ENCODE measurements around the gene CHPT1. TPM values are rescaled to one million over a fixed set of nuclear protein-coding genes. Genes with fewer than 3 reads are reported as not detected.

Gene CHPT1
- total and polyA plus RNA-seq, 2 of the 13 experiments (the other 11 are each of a cell fraction or from before 2014, with no cell fraction given) = 117 to 178 TPM

DNA sequence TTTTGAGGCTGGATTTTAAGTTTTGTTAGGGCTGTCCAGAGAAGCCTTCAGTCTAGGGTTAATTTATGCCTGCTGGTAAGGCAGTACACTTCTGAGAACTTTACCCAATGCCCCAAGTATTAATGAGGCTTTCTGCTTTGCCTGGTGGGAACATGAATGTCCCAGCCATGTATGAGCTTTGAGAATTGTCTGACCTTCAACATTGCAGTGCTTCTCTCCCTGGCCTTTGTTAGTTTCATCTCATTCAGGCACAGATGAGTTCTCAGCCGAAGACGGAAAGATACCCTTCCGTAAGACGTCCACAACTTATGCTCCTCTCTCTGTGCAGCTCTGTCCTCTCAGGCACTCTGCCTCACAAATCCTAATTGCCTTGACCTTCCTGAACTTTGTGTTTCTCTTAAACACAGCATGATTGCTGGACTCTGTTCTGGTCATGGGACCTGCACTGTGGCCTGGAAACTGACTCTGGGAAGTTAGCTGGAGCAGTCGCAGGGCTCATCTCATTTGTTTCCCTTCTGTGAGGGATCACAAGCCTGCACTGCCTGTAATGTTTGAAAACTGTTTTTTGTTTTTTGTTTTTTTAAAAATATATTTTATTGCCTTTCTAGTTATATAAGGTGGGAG lies 15.7 kb downstream of the CHPT1 start (continued):
- TF ChIP-seq, protein P1, sequence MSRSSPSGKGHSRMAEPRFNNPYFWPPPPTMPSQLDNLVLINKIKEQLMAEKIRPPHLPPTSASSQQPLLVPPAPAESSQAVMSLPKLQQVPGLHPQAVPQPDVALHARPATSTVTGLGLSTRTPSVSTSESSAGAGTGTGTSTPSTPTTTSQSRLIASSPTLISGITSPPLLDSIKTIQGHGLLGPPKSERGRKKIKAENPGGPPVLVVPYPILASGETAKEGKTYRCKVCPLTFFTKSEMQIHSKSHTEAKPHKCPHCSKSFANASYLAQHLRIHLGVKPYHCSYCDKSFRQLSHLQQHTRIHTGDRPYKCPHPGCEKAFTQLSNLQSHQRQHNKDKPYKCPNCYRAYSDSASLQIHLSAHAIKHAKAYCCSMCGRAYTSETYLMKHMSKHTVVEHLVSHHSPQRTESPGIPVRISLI (CRISPR knock-in tag; IDR thresholded peaks at IDR 0.05; ENCODE audit: borderline replicate concordance) = no peak
- no peak for TF ChIP-seq KDM3A (CRISPR knock-in tag; IDR thresholded peaks at IDR 0.05; ENCODE audit: low read depth)
- no peak for TF ChIP-seq ONECUT2 (CRISPR knock-in tag; IDR thresholded peaks at IDR 0.05)
- no peak for TF ChIP-seq SNAPC2 (CRISPR knock-in tag; IDR thresholded peaks at IDR 0.05)
- TF ChIP-seq, protein P2, sequence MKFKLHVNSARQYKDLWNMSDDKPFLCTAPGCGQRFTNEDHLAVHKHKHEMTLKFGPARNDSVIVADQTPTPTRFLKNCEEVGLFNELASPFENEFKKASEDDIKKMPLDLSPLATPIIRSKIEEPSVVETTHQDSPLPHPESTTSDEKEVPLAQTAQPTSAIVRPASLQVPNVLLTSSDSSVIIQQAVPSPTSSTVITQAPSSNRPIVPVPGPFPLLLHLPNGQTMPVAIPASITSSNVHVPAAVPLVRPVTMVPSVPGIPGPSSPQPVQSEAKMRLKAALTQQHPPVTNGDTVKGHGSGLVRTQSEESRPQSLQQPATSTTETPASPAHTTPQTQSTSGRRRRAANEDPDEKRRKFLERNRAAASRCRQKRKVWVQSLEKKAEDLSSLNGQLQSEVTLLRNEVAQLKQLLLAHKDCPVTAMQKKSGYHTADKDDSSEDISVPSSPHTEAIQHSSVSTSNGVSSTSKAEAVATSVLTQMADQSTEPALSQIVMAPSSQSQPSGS (CRISPR knock-in tag; IDR thresholded peaks at IDR 0.05) = peak; percentile 64; the same call in 1 of the 2 replicates
- no peak for TF ChIP-seq MAFG (CRISPR knock-in tag; IDR thresholded peaks at IDR 0.05)
- no peak for TF ChIP-seq ZFP62 (CRISPR knock-in tag; IDR thresholded peaks at IDR 0.05)
- TF ChIP-seq XRCC5 (optimal IDR thresholded peaks at IDR 0.05; ENCODE audit: low read length) = peak; percentile 55
- no peak for TF ChIP-seq DNMT1 (CRISPR knock-in tag; IDR thresholded peaks at IDR 0.05)
- no peak for TF ChIP-seq GATA4 (IDR thresholded peaks at IDR 0.05; ENCODE audit: borderline replicate concordance, low read depth)
- peak; percentile 94 for TF ChIP-seq NR2F2 (IDR thresholded peaks at IDR 0.05; ENCODE audit: borderline replicate concordance, low read depth)
- TF ChIP-seq JUNB (CRISPR knock-in tag; IDR thresholded peaks at IDR 0.05; ENCODE audit: borderline replicate concordance) = no peak
- TF ChIP-seq ZNF232 (CRISPR knock-in tag; IDR thresholded peaks at IDR 0.05; ENCODE audit: borderline replicate concordance) = no peak
- TF ChIP-seq, protein P3, sequence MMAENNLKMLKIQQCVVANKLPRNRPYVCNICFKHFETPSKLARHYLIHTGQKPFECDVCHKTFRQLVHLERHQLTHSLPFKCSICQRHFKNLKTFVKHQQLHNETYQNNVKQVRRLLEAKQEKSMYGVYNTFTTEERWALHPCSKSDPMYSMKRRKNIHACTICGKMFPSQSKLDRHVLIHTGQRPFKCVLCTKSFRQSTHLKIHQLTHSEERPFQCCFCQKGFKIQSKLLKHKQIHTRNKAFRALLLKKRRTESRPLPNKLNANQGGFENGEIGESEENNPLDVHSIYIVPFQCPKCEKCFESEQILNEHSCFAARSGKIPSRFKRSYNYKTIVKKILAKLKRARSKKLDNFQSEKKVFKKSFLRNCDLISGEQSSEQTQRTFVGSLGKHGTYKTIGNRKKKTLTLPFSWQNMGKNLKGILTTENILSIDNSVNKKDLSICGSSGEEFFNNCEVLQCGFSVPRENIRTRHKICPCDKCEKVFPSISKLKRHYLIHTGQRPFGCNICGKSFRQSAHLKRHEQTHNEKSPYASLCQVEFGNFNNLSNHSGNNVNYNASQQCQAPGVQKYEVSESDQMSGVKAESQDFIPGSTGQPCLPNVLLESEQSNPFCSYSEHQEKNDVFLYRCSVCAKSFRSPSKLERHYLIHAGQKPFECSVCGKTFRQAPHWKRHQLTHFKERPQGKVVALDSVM (CRISPR knock-in tag; IDR thresholded peaks at IDR 0.05) = no peak
- no peak for TF ChIP-seq HIVEP1 (CRISPR knock-in tag; IDR thresholded peaks at IDR 0.05)
- TF ChIP-seq, protein P4, sequence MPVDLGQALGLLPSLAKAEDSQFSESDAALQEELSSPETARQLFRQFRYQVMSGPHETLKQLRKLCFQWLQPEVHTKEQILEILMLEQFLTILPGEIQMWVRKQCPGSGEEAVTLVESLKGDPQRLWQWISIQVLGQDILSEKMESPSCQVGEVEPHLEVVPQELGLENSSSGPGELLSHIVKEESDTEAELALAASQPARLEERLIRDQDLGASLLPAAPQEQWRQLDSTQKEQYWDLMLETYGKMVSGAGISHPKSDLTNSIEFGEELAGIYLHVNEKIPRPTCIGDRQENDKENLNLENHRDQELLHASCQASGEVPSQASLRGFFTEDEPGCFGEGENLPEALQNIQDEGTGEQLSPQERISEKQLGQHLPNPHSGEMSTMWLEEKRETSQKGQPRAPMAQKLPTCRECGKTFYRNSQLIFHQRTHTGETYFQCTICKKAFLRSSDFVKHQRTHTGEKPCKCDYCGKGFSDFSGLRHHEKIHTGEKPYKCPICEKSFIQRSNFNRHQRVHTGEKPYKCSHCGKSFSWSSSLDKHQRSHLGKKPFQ (CRISPR knock-in tag; IDR thresholded peaks at IDR 0.05; ENCODE audit: insufficient replicate concordance) = no peak
- peak; percentile 87; the same call in 1 of the 2 replicates for TF ChIP-seq HNF4G (IDR thresholded peaks at IDR 0.05; ENCODE audit: borderline replicate concordance, low read depth, low read length)
- TF ChIP-seq HNF4G (CRISPR knock-in tag; IDR thresholded peaks at IDR 0.05; ENCODE audit: borderline replicate concordance, low read depth) = peak; percentile 77; the same call in 1 of the 2 replicates
- no peak for TF ChIP-seq ZNF773 (CRISPR knock-in tag; IDR thresholded peaks at IDR 0.05; ENCODE audit: borderline replicate concordance)
- TF ChIP-seq, protein P5, sequence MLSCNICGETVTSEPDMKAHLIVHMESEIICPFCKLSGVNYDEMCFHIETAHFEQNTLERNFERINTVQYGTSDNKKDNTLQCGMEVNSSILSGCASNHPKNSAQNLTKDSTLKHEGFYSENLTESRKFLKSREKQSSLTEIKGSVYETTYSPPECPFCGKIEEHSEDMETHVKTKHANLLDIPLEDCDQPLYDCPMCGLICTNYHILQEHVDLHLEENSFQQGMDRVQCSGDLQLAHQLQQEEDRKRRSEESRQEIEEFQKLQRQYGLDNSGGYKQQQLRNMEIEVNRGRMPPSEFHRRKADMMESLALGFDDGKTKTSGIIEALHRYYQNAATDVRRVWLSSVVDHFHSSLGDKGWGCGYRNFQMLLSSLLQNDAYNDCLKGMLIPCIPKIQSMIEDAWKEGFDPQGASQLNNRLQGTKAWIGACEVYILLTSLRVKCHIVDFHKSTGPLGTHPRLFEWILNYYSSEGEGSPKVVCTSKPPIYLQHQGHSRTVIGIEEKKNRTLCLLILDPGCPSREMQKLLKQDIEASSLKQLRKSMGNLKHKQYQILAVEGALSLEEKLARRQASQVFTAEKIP (CRISPR knock-in tag; IDR thresholded peaks at IDR 0.05; ENCODE audit: borderline replicate concordance) = no peak
